Prostate gland (tissue), 2 donors: Measurements from ENCODE around the gene KIAA0513.

Experiments used
- POLR2A ChIP-seq: fragments of 450-650 bp; IDR thresholded peaks from one replicate; pipeline ENCODE4 v1.6.1; 2016; ENCODE audit warnings: antibody characterized with exemption, mild to moderate bottlenecking
- TF ChIP-seq, protein P1 (sequence below), 4 experiments: fragments of 200-600 bp in 2 of 4; fragments of 450-650 bp in 2 of 4; sonication (generic) in 2 of 4; IDR thresholded peaks; 1 replicate in 3 of 4; 2 replicates in 1 of 4; pipeline ENCODE4 v1.5.1; 2016 to 2019; ENCODE audit warnings: antibody characterized with exemption in 4 of 4, mild to moderate bottlenecking in 2 of 4, moderate library complexity in 2 of 4

DNA sequence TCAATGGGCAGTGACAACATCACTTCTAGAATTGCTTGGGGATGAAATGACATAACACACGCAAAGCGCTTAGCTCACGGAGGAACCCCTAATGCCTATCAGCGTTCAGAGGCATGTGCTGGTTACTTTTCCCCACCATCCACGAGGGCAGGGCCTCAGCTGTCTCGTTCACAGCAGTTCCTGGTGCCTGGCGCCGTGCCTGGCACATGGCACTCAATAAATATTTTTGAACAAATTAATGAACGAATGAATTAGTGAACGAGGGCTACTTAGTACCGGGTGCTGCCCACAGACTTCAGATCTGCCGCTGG, 98.8 kb downstream of the KIAA0513 start:
- TF ChIP-seq, protein P1, sequence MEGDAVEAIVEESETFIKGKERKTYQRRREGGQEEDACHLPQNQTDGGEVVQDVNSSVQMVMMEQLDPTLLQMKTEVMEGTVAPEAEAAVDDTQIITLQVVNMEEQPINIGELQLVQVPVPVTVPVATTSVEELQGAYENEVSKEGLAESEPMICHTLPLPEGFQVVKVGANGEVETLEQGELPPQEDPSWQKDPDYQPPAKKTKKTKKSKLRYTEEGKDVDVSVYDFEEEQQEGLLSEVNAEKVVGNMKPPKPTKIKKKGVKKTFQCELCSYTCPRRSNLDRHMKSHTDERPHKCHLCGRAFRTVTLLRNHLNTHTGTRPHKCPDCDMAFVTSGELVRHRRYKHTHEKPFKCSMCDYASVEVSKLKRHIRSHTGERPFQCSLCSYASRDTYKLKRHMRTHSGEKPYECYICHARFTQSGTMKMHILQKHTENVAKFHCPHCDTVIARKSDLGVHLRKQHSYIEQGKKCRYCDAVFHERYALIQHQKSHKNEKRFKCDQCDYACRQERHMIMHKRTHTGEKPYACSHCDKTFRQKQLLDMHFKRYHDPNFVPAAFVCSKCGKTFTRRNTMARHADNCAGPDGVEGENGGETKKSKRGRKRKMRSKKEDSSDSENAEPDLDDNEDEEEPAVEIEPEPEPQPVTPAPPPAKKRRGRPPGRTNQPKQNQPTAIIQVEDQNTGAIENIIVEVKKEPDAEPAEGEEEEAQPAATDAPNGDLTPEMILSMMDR (IDR thresholded peaks at IDR 0.05): no peak
- TF ChIP-seq POLR2A: no peak
